Fibroblast of skin of abdomen (primary cell): ENCODE data around the gene PKD2L2.
"Not testable (repeated sequence)": the region's sequence is repeated elsewhere in the genome, so short reads cannot be mapped to it uniquely, and the experiment has no call there.

Experiments used
- DNase-seq: peaks from one replicate; pipeline ENCODE4 v3.0.0-alpha.2; 2013

The PKD2L2 gene

DNA sequence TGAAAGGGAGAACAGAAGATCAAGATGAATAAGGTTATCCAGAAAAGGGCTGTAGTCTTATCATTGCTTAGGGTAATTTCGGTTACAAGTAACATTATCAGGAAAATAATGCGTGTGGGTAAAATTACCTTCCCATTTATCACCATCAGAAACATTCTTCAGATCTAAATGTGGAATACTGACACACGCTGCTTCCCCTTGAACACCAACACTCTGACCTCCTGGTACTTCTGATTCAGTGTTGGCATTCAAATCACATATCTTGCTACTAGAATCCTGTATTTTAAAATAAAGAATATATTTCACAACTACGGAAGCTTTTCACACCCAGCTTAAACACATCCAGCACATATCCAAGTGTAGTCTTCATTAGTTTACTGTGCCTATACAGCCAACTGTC lies 70.2 kb downstream of the PKD2L2 start:
- no peak for DNase-seq

DNA sequence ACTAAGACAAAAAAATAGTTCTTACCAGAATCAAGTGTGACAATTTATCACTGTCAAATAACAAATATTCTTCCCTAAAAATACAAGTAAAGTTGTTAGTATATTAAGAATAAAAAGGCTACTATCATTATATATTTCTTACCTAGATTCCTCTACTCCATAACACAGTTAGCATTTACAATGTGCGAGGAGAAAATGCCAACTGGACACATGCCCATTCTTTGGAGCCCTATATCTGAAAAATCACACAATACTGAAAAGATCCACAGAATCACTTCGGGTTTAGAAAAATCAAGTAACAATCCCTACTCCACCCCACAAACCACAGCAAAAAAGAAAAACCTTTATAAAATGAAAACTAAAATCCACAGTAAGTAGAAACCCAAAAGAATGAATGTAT lies 70.9 kb downstream of the PKD2L2 start:
- DNase-seq: no peak

DNA sequence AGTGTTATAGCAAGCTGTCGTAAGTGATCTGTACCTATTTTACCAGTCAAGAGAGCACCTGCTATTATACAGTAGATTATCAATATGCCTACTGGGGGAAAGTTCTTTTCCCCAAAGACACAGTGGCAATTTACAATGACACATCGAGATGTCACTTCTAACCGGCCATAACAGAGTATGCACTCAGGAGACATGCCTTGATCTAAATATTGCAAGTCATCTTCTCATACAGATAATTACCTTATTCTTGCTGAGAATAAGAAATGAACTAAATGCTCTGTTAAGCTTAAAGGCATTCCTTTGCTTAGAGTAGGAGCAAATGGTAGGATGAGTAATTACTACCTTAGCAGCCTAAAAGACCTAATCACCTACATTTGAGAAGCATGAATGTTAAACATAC lies 71.6 kb downstream of the PKD2L2 start:
- DNase-seq: no peak

DNA sequence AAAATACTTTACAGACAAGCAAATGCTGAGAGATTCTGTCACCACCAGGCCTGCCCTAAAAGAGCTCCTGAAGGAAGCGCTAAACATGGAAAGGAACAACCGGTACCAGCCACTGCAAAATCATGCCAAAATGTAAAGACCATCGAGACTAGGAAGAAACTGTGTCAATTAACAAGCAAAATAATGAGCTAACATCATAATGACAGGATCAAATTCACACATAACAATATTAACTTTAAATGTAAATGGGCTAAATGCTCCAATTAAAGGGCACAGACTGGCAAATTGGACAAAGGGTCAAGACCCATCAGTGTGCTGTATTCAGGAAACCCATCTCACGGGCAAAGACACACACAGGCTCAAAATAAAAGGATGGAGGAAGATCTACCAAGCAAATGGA lies 81.1 kb downstream of the PKD2L2 start:
- DNase-seq: not testable (repeated sequence)

DNA sequence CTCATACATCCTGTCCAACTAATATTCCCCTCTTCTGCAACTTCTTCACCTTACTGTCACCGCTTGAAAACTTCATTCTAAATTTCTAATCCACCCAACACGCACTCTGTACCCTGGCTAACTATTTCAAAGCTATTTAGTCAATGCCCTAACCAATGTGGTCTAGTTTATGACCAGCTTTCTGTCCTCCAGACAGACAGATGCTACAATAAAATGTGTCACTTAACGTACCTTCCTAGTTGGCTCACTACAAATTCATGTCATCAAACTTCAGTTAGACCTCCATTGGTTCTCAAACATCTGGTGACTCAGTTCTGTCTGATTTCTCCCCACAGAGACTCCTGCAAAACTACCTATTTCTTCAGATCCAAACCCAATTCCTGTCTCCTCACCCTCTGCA lies 86.0 kb downstream of the PKD2L2 start:
- DNase-seq: no peak

DNA sequence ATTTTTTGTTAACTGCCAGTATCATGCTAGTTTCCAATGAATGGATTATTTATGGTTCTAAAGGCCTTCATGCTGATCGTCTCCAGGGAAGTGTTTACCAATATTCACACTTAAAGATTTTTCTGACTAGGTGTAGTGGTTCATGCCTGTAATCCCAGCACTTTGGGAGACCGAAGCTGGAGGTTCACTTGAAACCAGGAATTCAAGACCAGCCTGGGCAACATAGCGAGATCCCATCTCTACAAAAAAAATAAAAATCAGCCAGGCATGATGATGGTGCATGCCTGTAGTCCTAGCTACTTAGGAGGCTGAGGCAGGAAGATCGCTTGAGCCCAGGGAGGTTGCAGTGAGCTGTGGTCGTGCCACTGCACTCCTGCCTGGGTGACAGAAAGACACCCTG lies 100.2 kb downstream of the PKD2L2 start:
- DNase-seq: no peak
